Measurements from ENCODE around the gene SPATA17.

SPATA17 gene

GRCh38 chr1:217857061-217857460, 225.9 kb downstream of the SPATA17 start:
- no peak for DNase-seq

- DNase-seq: no peak
Observed at GRCh38 chr1:217861658-217862057, 230.5 kb downstream of the SPATA17 start.

- DNase-seq: no peak
Observed at GRCh38 chr1:217867446-217867995, 236.4 kb downstream of the SPATA17 start.

- no peak for DNase-seq
Observed at GRCh38 chr1:217871955-217872354, 240.8 kb downstream of the SPATA17 start.

GRCh38 chr1:217875229-217875628, 244.1 kb downstream of the SPATA17 start:
- DNase-seq: no peak

- no peak for DNase-seq
Observed at GRCh38 chr1:217876401-217876800, 245.3 kb downstream of the SPATA17 start.

- DNase-seq: no peak
Observed at GRCh38 chr1:217876896-217877295, 245.8 kb downstream of the SPATA17 start.

- DNase-seq: no peak
Observed at GRCh38 chr1:217881131-217881543, 250.0 kb downstream of the SPATA17 start.

- DNase-seq: no peak
Observed at GRCh38 chr1:217881607-217882332, 250.6 kb downstream of the SPATA17 start.

- no peak for DNase-seq
Observed at GRCh38 chr1:217885181-217885580, 254.0 kb downstream of the SPATA17 start.

- DNase-seq: no peak
Observed at GRCh38 chr1:217888328-217888727, 257.2 kb downstream of the SPATA17 start.

- no peak for DNase-seq
Observed at GRCh38 chr1:217889401-217889800, 258.3 kb downstream of the SPATA17 start.

GRCh38 chr1:217891966-217892365, 260.8 kb downstream of the SPATA17 start:
- DNase-seq: no peak

- DNase-seq: no peak
Observed at GRCh38 chr1:217892750-217893149, 261.6 kb downstream of the SPATA17 start.

GRCh38 chr1:217895841-217896240, 264.7 kb downstream of the SPATA17 start:
- no peak for DNase-seq

- DNase-seq: no peak
Observed at GRCh38 chr1:217896490-217896889, 265.3 kb downstream of the SPATA17 start.

- no peak for DNase-seq
Observed at GRCh38 chr1:217897100-217897499, 266.0 kb downstream of the SPATA17 start.

GRCh38 chr1:217899614-217900013, 268.5 kb downstream of the SPATA17 start:
- no peak for DNase-seq

GRCh38 chr1:217907504-217907903, 276.4 kb downstream of the SPATA17 start:
- no peak for DNase-seq

GRCh38 chr1:217910203-217910602, 279.1 kb downstream of the SPATA17 start:
- no peak for DNase-seq

GRCh38 chr1:217910791-217911320, 279.7 kb downstream of the SPATA17 start:
- DNase-seq: no peak

- peak in 1 of 2 experiments; percentile 11 for DNase-seq
Observed at GRCh38 chr1:217911908-217912307, 280.8 kb downstream of the SPATA17 start.

- no peak for DNase-seq
Observed at GRCh38 chr1:217917281-217917887, 286.2 kb downstream of the SPATA17 start.

All from Kasumi-1 (cell line).